Stimulated activated naive CD8-positive, alpha-beta T cell treated with anti-CD3 and anti-CD28 coated beads, Interleukin-15, amount 100 ng/mL, for 72 hours (primary cell): ENCODE results near the gene NDUFAF7.
A peak's percentile ranks its signal among the peaks of the same experiment; 100 is the strongest.
"Not testable (repeated sequence)": the region's sequence is repeated elsewhere in the genome, so short reads cannot be mapped to it uniquely, and the experiment has no call there.

Experiments
- ATAC-seq: fragments of 150-1000 bp; cut with Tn5 transposase; 2 replicates; pipeline ENCODE4 v1.10.0; 2021; ENCODE audit warnings: mild to moderate bottlenecking, moderate library complexity
- DNase-seq, 2 donors: peaks; one replicate each; pipeline ENCODE4 v3.0.0; 2021 to 2022
- H3K27ac Mint-ChIP-seq, 2 donors: one replicate each; pipeline ENCODE4 v1.8.0; 2022; ENCODE audit warnings: mild to moderate bottlenecking in 2 of 2, mixed read lengths in 2 of 2, moderate library complexity in 2 of 2
- H3K27me3 Mint-ChIP-seq: one replicate; pipeline ENCODE4 v1.8.0; 2022; ENCODE audit warnings: mixed read lengths
- H3K4me1 Mint-ChIP-seq: one replicate; pipeline ENCODE4 v1.8.0; 2022; ENCODE audit warnings: mild to moderate bottlenecking, mixed read lengths
- H3K4me3 Mint-ChIP-seq, 2 donors: one replicate each; pipeline ENCODE4 v1.8.0; 2022; ENCODE audit warnings: mild to moderate bottlenecking in 2 of 2, mixed read lengths in 2 of 2, moderate library complexity in 1 of 2
- H3K9me3 Mint-ChIP-seq, 2 donors: one replicate each; pipeline ENCODE4 v1.8.0; 2022; ENCODE audit warnings: mixed read lengths in 2 of 2

NDUFAF7 gene

DNA sequence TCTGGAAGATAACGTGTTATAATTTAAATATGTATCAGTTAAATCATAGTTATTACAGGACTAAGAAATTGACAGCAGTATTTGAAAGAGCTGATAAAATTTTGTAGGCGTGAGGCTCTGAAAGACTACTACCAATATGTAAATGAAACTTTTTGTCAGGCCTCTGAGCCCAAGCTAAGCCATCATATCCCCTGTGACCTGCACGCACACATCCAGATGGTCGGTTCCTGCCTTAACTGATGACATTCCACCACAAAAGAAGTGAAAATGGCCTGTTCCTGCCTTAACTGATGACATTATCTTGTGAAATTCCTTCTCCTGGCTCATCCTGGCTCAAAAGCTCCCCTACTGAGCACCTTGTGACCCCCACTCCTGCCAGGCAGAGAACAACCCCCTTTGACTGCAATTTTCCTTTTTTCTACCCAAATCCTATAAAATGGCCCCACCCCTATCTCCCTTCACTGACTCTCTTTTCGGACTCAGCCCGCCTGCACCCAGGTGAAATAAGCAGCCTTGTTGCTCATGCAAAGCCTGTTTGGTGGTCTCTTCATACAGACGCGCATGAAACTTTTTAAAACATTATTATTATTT is 26.3 kb upstream of the NDUFAF7 start:
- H3K27ac Mint-ChIP-seq, H3K27me3 Mint-ChIP-seq, ATAC-seq, H3K4me3 Mint-ChIP-seq, DNase-seq: not testable (repeated sequence)
- Mint-ChIP-seq H3K9me3 (peaks cover 41 to 42% of the 10 kb centered on the region in 2 donors), H3K4me1 (peaks cover 50% of the 10 kb centered on the region)

DNA sequence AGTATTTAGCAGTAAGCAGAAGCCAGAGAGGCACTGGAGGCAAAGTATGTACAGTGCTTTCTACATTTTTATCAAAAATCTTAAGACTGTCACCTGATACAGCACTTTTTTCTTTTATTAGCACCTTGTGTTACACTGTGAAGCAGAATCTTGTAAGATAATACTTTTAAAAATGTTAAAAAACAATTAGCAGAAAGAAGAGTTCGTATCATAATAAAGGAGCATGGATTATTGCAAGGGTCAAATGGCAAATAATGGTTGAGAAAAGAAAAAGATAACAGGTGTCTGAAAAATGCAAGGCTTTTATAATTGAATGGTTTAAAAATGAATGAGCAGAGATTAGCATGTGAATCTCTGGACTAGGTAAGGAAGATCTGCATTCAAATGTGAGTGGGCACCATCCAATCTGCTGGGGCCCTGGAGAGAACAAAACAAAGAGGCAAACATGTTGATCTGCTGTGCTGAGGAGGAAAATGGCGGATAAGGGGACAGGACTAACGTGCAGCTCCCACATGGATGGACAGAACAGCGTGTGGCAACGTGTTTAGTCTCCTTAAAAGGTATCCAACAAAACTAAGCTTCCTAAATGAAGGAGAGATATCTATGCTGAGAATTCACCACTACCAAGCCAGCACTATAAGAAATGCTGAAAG is 25.6 kb upstream of the NDUFAF7 start:
- H3K27ac Mint-ChIP-seq, result no peak overlapping the region
- peaks cover 41 to 42% of the 10 kb centered on the region in 2 donors for H3K9me3 Mint-ChIP-seq
- DNase-seq (no peak), ATAC-seq (no peak)
- H3K27me3 Mint-ChIP-seq, result no peaks in the 10 kb centered on the region
- H3K4me3 Mint-ChIP-seq, result no peak overlapping the region
- peaks cover 44% of the 10 kb centered on the region for H3K4me1 Mint-ChIP-seq

DNA sequence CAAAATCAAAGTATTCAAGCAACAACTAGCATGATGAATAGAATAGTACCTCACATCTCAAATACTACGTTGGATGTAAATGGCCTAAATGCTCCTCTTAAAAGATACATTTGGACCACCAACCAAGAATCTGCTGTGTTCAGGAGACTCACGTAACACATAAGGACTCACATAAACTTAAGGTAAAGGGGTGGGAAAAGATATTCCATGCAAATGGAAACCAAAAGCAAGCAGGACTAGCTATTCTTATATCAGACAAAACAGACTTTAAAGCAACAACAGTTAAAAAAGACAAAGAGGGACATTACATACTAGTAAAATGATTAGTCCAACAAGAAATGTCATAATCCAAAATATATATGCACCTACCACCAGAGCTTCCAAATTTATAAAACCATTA is 24.7 kb upstream of the NDUFAF7 start:
- H3K4me1 Mint-ChIP-seq, result peaks cover 34% of the 10 kb centered on the region
- H3K4me3 Mint-ChIP-seq, DNase-seq, ATAC-seq, H3K27ac Mint-ChIP-seq, H3K27me3 Mint-ChIP-seq: not testable (repeated sequence)
- H3K9me3 Mint-ChIP-seq, result peaks cover 41 to 42% of the 10 kb centered on the region in 2 donors

DNA sequence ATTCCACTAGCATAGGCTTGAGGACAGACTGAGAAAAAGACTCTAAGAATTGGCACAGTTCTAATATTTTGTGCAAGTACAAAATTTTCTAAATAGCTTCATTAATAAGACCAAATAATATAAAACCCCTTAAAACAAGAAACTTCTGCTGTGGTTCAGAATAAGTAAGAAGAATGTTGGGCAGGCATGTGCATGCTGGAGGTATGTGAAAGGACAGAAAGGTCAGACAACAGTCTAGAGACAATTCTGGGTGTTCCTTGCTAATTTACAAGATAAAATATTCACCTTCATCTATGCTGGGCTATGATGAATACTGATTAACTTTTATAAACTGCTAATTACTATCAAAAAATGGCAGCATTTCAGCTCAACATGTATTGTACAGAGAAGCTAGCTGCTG is 20.2 kb upstream of the NDUFAF7 start:
- no peak overlapping the region for H3K4me3 Mint-ChIP-seq
- H3K4me1 Mint-ChIP-seq, result peaks cover 23% of the 10 kb centered on the region
- H3K9me3 Mint-ChIP-seq, result peaks cover 32 to 34% of the 10 kb centered on the region in 2 donors

DNA sequence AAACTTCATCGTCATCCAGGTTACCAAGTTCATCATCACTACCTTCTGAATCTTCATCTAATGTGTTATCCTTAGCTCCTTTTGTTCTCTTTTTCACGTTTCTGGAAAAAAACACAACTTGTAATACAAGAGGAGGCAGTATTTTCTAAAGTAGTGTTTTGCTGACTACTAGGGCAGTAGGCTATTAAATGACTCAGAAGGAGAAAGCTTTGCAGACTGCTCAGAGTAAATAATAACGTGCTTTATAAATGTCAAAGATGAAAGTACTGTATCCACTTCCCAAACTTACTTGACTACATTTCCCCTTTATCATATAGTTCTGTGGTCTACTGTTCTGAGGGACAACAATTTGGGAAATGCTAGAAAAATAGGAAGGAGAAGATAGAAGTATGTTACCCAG is 19.5 kb upstream of the NDUFAF7 start:
- Mint-ChIP-seq H3K27ac (no peak overlapping the region), H3K9me3 (peaks cover 28 to 29% of the 10 kb centered on the region in 2 donors)
- no peak for ATAC-seq

More for the DNA sequence above, 20.2 kb upstream of the NDUFAF7 start:
- Mint-ChIP-seq H3K27ac (no peak overlapping the region), H3K27me3 (no peaks in the 10 kb centered on the region)
- ATAC-seq, result no peak
- no peak for DNase-seq

DNA sequence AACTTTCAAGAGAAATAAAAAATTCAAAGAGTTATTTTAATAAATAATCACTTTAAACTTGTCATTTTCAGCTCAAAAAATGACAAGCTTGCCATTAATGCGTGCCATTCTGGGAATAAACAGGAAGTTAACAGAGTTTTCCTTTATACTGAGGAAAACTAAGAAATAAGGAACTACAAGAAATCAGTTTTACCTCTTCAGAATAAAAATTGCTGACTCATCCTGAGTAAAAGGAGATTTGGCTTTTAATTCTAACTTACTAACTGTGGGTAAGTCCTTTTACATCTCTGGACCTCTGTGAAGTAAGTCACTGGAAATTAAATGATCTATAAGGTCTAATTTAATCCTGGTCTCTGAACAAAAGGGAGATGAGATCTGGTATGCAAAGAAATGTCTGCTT is 16.2 kb upstream of the NDUFAF7 start:
- H3K4me1 Mint-ChIP-seq, result peaks cover 6% of the 10 kb centered on the region
- H3K27me3 Mint-ChIP-seq, result no peaks in the 10 kb centered on the region
- no peak overlapping the region for H3K27ac Mint-ChIP-seq
- no peak for ATAC-seq
- H3K4me3 Mint-ChIP-seq, result no peak overlapping the region
- H3K9me3 Mint-ChIP-seq, result no peaks in the 10 kb centered on the region
- no peak for DNase-seq

More for the DNA sequence above, 19.5 kb upstream of the NDUFAF7 start:
- Mint-ChIP-seq H3K4me3 (no peak overlapping the region), H3K27me3 (no peaks in the 10 kb centered on the region), H3K4me1 (peaks cover 23% of the 10 kb centered on the region)
- DNase-seq, result no peak

DNA sequence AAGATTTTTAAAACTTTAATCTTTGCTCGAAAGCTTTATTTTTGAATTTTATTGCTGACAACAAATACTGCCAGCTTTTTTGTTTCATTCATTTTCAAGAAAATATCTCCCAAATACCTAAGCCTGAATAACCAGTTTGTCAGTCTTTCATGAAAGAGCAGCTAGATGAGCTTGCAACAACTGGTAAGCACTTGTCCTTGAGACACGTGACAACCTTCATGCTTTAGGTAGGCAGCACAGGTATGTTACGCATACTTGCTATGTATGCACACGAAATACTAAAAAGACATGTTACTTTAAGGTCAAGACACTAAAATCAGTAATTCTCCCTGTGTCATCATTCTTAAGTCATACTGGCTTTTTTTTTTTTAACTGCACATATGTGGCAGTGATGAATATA is 12.4 kb upstream of the NDUFAF7 start:
- H3K27me3 Mint-ChIP-seq, result no peaks in the 10 kb centered on the region
- peaks cover 37% of the 10 kb centered on the region for H3K4me1 Mint-ChIP-seq
- no peaks in the 10 kb centered on the region for H3K9me3 Mint-ChIP-seq
- no peak for ATAC-seq
- DNase-seq, result no peak
- H3K4me3 Mint-ChIP-seq, result no peak overlapping the region
- H3K27ac Mint-ChIP-seq, result no peak overlapping the region

DNA sequence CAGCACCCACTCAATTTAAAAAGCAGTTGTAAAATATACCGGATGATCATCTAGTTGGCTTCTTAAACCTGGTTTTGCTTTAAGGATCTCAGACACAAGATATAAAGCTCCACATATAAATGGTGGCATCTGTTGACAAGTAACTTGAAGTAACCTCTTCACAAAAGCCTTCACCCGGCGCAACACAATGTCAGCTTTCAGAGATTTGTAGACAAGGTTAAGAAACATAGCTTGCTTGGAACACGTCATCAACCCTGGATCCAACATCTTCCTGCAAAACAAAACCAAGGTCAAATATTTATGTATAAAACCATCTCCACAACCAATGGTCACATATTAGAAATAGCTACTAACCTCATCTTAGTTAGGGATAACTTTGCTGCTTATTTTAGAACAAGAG is 8.3 kb upstream of the NDUFAF7 start:
- Mint-ChIP-seq H3K4me1 (peaks cover 56% of the 10 kb centered on the region), H3K27ac (no peak overlapping the region), H3K4me3 (no peak overlapping the region), H3K27me3 (no peaks in the 10 kb centered on the region), H3K9me3 (no peaks in the 10 kb centered on the region)
- ATAC-seq, result no peak
- DNase-seq, result no peak

DNA sequence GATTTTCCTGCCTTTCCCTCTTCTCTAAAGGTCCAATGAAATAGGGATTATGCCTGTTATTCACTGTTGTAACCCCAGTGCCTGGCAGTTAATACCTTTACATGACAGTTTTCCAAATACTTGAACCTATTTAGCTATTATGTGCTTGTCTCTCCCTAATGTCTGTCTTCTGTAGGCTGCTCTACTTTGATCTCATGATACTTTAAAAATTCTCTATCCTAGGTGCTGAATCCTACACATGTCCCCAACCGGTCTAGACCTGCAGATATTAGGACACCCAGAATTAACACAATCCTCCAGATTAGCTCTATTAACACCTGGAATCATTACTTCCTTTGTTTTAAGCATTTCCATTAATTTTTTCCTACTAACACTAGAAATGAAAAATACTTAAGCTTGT is 7.4 kb upstream of the NDUFAF7 start:
- H3K9me3 Mint-ChIP-seq, result no peaks in the 10 kb centered on the region
- ATAC-seq (no peak), DNase-seq (no peak)
- H3K4me1 Mint-ChIP-seq, result peaks cover 61% of the 10 kb centered on the region
- no peak overlapping the region for H3K27ac Mint-ChIP-seq
- H3K4me3 Mint-ChIP-seq, result no peak overlapping the region
- H3K27me3 Mint-ChIP-seq, result no peaks in the 10 kb centered on the region

DNA sequence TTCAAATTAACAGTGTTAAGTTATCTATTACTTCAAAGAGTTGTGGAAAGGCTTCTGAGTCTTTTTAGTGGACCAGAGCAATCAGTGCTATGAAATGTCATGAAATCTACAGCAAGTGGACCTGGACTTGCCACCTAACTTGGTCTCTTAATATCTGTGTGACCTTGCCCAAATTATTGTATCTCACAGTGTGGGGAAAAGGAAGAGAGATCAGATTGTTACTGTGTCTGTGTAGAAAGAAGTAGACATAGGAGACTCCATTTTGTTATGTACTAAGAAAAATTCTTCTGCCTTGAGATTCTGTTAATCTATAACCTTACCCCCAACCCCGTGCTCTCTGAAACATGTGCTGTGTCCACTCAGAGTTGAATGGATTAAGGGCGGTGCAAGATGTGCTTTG is 6.3 kb upstream of the NDUFAF7 start:
- not testable (repeated sequence) for H3K27me3 Mint-ChIP-seq, H3K9me3 Mint-ChIP-seq, ATAC-seq, DNase-seq
- peak overlapping the region in 1 of 2 donors; percentile 62 for H3K27ac Mint-ChIP-seq
- H3K4me3 Mint-ChIP-seq, result peak overlapping the region; percentile 50 to 57
- peaks cover 71% of the 10 kb centered on the region for H3K4me1 Mint-ChIP-seq

DNA sequence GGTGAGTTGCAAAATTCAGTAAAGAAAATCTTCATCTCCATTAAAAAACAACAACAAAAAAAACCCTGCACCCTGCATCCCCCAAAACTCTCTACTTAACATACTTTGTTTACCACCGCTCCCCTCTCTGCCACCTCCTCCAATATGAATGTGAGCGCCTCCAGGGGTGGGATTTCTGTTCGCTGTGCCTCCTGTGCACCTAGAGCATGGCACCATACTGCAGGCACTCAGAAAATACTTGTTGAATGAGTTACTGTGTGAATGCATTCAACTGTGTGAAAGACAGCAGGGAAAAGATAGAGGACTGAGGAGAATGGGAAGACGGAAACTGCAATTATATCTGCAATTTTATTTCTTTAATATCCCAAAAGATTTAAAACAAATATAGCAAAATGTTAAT is 4.6 kb upstream of the NDUFAF7 start:
- H3K4me1 Mint-ChIP-seq, result peaks cover 61% of the 10 kb centered on the region
- ATAC-seq (no peak), DNase-seq (no peak)
- H3K27ac Mint-ChIP-seq, result no peak overlapping the region
- no peaks in the 10 kb centered on the region for H3K9me3 Mint-ChIP-seq
- no peaks in the 10 kb centered on the region for H3K27me3 Mint-ChIP-seq
- peak overlapping the region; percentile 2 to 63 for H3K4me3 Mint-ChIP-seq

DNA sequence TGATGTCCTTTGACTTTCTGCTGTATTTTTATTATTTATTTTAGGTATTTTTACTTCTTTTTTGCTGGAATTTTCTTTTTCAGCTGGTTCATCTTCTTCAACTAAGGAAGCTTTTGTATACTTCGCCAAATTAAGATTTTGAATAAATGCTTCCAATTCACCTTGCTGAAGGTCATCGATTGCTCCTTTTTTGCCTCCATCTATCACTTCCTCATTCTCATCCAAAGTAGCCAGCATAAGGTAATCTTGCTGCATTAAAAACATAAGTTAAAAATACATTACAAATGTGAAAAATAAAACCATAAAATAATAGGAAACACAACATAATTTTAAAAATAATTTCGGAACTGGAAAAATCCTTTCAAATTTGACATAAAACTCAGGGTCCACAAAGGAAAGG is 2.7 kb upstream of the NDUFAF7 start:
- H3K9me3 Mint-ChIP-seq, result no peaks in the 10 kb centered on the region
- H3K4me1 Mint-ChIP-seq, result peaks cover 42% of the 10 kb centered on the region
- DNase-seq (no peak), ATAC-seq (no peak)
- no peaks in the 10 kb centered on the region for H3K27me3 Mint-ChIP-seq
- H3K27ac Mint-ChIP-seq, result no peak overlapping the region
- H3K4me3 Mint-ChIP-seq, result no peak overlapping the region

DNA sequence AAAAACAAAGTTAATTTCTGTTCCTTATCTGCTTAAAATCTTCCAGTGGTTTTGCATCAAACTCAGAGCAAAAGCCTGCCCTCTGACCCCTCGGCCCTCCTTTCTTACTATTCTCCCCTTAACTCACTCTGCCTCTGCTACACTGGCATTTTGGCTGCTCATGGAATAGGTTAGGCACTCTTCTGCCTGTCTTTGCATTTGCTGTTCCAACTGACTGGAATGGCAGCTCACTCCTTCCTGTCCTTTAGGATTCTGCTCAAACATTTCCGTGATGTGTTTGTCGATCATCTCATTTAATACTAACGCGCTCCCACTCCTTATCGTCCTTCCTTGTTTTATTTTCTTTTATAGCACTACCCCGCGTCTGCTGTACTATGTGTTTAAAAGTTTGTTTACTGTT is 877 bp upstream of the NDUFAF7 start:
- no peak overlapping the region for H3K4me3 Mint-ChIP-seq
- no peak for DNase-seq
- H3K4me1 Mint-ChIP-seq, result peaks cover 38% of the 10 kb centered on the region
- H3K27ac Mint-ChIP-seq, result no peak overlapping the region
- H3K9me3 Mint-ChIP-seq, result no peaks in the 10 kb centered on the region
- no peak for ATAC-seq
- H3K27me3 Mint-ChIP-seq, result no peaks in the 10 kb centered on the region

DNA sequence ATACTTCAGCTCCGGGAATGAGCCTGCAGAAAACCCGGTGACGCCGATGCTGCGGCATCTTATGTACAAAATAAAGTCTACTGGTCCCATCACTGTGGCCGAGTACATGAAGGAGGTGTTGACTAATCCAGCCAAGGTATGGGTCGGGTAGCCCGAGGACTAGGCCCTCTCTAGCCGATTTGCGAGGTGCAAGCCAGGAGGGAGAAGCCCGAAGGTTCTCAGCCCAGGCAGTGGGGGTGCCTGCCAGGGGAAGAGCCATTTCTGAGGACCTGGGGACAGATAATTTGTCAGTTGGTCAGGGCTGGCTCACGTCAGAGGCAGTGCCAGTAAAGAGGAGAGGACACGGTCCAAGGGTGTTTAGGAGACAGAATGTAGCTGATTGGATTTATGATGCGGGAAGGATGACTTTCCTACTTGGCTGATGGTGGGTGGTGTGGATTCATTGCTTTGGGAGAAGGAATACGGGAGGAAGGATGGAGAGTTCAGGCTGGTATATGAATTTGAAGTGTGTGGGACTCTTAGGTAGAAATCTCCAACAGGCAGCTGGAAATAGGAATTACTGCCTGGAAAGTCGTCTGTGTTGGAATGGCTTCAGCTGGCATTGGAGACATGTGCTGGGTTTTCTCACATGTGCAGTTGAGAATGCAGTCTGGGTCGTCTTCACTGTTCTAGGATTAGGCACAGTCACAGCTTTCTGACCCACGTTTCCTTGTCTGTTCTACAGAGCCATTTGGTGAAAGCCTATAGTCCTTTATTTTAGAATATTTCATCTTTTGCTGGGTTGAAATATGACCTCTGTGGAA is 874 bp downstream of the NDUFAF7 start:
- Mint-ChIP-seq H3K9me3 (no peaks in the 10 kb centered on the region), H3K4me3 (no peak overlapping the region), H3K4me1 (peaks cover 26% of the 10 kb centered on the region), H3K27ac (no peak overlapping the region), H3K27me3 (no peaks in the 10 kb centered on the region)
- ATAC-seq, result peak; percentile 18
- DNase-seq, result peak in 1 of 2 donors; percentile 17

DNA sequence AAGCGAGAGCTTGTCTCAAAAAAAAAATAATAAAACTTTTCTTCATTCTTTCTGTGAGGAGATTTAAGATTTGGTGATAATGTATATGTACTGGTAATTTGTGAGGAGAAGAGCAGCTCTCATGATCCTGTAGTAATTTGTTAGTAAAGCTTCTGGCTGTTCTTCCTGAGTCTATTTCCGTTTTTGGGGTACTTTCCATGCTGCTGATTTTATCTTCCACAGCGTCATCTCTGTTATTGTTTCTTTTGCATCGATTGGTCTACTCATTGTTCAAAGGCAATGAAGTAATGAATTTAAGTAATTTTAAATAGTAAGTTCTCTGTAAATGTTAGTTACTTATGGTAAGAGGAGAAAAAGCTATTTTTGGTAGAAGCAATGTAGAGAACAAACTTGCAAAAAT is 12.0 kb downstream of the NDUFAF7 start:
- Mint-ChIP-seq H3K4me3 (no peak overlapping the region), H3K9me3 (no peaks in the 10 kb centered on the region), H3K27me3 (no peaks in the 10 kb centered on the region), H3K27ac (peak overlapping the region in 1 of 2 donors; percentile 3), H3K4me1 (peaks cover 10% of the 10 kb centered on the region)
- no peak for ATAC-seq
- DNase-seq, result no peak

DNA sequence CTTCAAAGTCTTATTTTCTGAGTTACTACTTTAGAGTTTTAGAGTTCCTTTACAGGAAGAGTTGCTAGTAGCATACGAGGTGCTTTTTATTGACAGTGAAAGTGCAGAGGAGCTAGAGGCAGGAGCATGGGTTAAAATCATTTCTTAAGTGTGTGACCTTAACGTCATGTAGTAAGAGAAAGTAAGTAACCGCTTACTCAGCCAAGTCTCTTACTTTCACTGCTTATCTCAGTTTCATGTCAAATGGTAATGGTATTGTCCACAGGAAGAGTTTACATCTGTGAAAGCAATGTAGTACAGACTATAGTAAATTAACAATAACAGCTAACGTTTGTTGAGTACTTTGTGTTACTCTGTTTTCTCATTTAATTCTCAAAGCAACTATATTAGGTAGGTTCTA is 12.6 kb downstream of the NDUFAF7 start:
- Mint-ChIP-seq H3K4me1 (peaks cover 10% of the 10 kb centered on the region), H3K4me3 (no peak overlapping the region), H3K27me3 (no peaks in the 10 kb centered on the region), H3K9me3 (no peaks in the 10 kb centered on the region), H3K27ac (no peak overlapping the region)
- peak; percentile 69 for ATAC-seq
- no peak for DNase-seq
